NCI-H146 treated with DMSO at 0.1 percent for 48 hours (cell line): ENCODE measurements around the gene IL18R1.

Experiments
- DNase-seq: peaks from one replicate; lab custom pipeline; 2025; ENCODE audit not compliant: unreplicated experiment; lab: John Stamatoyannopoulos, UW

Gene IL18R1

DNA sequence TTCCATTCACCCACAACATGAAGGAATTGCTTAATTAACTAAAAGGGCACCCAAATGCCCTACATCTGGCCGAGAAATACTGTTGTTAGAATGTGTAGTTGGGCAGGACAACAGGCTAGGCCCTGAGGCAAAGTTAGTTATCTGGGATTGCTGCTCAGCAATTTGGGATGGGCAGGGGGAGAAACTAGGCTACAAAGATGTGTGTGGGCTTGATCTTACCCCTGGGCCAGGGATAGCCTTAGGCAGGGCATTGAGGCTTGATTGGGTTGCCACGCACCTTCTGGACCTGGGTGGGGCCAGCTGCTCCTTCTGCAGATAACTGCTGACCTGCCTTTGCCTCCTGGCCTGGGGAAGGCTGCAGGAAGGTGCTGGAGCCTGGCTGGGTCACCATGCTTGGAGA, 76.8 kb downstream of the IL18R1 start:
- DNase-seq, result no peak

DNA sequence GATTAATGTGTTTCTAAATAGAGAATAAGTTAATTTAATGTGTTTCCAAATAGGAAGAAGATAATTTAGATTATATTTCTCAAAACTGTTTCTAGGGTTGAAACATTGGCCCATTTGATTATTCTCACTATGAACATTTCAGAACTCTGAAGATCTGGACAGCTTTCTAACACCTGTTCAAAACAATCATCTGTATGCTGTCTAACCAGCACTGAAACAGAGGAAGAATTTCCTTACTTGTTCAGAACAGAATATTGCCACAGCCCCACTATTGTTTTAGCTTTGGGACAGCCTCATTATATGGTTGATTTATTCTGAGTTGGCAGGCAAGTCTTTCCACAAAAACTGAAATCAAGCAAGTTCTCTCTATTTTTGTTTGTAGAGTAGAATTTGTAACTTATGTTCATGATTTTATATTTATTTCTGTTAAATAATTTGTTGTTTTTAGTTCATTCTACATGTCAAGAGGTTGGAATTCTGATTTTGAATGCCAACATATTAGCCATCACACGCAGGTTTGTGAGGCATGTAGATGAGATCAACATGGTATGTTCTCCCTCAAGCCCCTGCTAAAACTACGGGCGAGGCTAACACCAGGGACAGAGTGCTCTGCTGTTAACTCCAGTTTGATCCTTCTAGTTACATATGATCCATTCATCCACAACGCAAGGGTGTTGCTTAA, 78.5 kb downstream of the IL18R1 start:
- no peak for DNase-seq

GRCh38 chr2:102434655-102435381, 79.2 kb downstream of the IL18R1 start:
- DNase-seq, result no peak

- DNase-seq, result no peak
Observed at GRCh38 chr2:102435741-102436140, 80.1 kb downstream of the IL18R1 start.

GRCh38 chr2:102436323-102436722, 80.7 kb downstream of the IL18R1 start:
- DNase-seq, result no peak

DNA sequence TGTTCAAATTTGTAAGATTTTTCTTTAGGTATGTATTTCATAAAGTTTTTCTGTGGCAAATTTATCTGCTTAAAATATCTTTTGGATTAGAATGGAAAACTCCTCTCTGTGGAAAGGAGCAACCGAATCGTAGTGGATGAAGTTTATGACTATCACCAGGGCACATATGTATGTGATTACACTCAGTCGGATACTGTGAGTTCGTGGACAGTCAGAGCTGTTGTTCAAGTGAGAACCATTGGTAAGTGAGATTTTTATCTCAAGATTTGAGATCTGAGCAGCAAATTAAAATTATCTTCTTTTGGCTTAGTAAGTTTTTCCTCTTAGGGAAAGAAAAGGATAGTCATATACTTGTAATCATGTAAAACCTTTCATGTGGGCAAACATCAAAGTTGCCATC, 81.5 kb downstream of the IL18R1 start:
- no peak for DNase-seq

GRCh38 chr2:102438111-102438510, 82.5 kb downstream of the IL18R1 start:
- DNase-seq, result no peak

DNA sequence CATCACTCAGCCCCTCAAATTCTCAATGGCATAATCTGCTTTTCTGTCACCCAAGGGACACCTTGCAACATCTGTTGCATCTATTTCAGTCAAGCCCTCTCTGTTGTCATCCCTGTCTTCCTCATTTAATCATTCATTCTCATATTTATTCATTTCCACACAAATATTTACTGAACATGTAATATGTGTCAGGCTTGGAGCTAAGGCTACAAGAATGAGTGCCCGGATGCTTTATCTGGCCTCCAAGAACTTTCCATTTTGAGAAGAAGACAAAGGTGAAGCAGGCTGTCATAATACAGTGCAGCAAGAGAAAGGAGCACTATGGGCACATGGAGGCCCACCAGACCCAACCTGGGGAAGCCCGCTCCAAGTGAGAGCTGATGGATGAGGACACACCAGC, 83.0 kb downstream of the IL18R1 start:
- no peak for DNase-seq

DNA sequence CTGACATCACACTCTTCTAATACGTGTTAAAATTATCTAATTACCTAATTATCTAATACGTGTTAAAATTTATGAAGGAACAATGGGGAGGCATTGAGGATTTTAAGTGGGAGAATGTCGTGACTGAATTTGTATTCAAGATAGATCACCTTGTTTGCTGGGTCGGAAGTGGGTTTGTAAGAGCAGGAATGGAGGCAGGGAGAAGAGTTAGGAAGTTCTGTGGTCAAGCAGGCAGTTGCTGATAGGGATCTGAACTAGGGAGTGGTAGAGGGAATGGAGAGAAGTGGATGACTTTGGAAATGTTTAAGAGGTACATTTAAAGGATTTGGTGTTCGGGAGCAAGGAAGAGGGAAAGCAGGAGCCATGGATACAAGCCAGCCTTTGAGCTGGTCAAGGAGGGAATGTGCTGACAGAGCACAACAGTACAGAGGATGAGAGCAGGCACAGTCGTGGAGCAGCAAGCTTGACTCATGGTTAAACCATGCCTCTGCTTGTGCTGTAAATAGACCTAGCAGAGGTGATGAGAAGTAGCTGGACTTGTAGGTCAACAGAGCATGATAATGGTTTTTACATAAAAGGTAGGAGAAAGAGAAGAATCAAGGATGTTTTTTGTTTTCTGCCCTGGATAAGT, 83.6 kb downstream of the IL18R1 start:
- DNase-seq, result no peak

DNA sequence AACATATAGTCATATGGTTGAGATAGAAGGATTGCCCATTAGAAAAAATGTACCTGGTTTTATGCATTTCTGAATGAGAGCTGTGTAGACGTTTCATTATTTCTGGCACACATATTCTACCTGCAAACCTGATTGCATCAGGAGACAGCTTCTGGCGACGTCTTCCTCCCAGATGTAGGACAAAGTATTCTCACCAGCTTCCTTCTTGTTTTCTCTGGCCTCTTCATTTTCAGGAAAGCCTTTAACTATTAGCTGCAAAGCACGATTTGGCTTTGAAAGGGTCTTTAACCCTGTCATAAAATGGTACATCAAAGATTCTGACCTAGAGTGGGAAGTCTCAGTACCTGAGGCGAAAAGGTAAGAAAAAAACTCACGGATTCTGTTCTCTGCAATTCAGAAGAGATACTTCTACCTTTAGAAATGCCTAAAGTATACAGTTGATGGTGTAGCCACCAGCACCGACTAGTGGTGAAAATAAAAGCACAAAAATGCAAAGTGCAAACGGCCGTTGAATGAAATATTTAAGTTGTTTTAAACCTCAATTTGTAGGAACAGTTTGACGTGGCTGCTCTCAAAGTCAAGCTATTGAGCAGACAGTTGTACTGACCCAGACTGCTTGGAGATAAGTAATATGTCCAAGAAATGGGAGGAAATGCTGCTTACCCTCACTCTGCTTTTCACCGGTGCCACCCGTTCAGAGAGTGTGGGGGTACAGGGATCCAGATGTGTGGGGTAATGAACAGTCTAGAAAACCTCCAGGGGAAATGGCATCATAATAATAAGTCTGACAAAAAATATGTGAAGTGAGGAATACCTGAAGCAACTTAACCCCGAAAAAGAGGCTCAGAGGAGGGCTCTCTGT, 87.6 kb downstream of the IL18R1 start:
- DNase-seq, result no peak

DNA sequence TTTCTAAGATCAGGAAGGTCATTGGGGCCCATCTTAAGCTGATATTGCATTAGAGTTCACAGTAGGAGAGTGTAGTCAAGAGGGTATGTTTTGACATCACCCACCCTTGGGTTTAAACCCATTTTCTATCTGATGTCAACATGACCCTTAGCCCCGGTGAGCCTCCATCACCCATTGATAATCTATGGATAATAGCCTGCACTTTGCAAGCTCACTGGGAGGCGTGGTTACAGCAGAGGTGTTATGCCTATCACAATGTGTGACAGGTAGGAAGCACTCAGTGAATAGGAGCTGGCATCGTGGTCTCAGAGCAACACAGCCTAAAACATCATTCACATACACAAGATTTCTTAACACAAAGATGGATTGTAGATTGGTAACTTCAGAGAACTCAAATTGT, 88.6 kb downstream of the IL18R1 start:
- DNase-seq, result no peak

DNA sequence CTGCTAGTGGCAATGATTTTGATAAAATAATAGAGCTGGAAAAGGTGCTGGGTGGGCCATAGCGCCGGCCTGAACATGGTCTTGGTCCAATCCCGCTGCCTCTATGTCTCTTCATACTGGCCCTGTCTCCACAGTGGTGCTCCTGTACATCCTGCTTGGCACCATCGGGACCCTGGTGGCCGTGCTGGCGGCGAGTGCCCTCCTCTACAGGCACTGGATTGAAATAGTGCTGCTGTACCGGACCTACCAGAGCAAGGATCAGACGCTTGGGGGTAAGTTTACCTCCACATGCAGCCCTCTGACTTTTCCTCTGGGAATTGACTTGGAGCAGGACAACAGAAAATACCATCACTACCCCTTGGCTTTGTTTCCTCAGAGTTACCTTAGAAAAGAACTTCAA, 91.3 kb downstream of the IL18R1 start:
- DNase-seq, result no peak
